ENCODE results near the gene PLXNA1.

The PLXNA1 gene

GRCh38 chr3:126965526-126966080 is 17.3 kb upstream of the PLXNA1 start:
- TF ChIP-seq SCRT2 (tag by site-specific recombination; IDR thresholded peaks at IDR 0.05) (no peak), ZNF571 (tag by site-specific recombination; IDR thresholded peaks at IDR 0.05) (no peak), ZNF660 (tag by site-specific recombination; IDR thresholded peaks at IDR 0.05) (no peak), ZNF391 (tag by site-specific recombination; IDR thresholded peaks at IDR 0.05; ENCODE audit: borderline replicate concordance, low read depth) (no peak), ZNF23 (tag by site-specific recombination; IDR thresholded peaks at IDR 0.05; ENCODE audit: borderline replicate concordance) (no peak), ZNF146 (tag by site-specific recombination; IDR thresholded peaks at IDR 0.05) (no peak), ZNF664 (tag by site-specific recombination; IDR thresholded peaks at IDR 0.05) (no peak), ZNF639 (tag by site-specific recombination; IDR thresholded peaks at IDR 0.05) (no peak), GFI1B (tag by site-specific recombination; IDR thresholded peaks at IDR 0.05) (no peak), ZNF341 (tag by site-specific recombination; IDR thresholded peaks at IDR 0.05; ENCODE audit: low read depth) (no peak), ZNF837 (tag by site-specific recombination; IDR thresholded peaks at IDR 0.05) (no peak), HOXC10 (CRISPR knock-in tag; IDR thresholded peaks at IDR 0.05) (no peak), ZNF223 (tag by site-specific recombination; IDR thresholded peaks at IDR 0.05) (no peak), ZNF776 (tag by site-specific recombination; IDR thresholded peaks at IDR 0.05; ENCODE audit: borderline replicate concordance) (no peak), ZNF10 (tag by site-specific recombination; IDR thresholded peaks at IDR 0.05) (no peak)
- no peak overlapping the region for H3K27ac ChIP-seq (ENCODE audit: extremely low read depth, low read depth, low read length)
- CTCF ChIA-PET = no interaction called here
- H3K4me1 ChIP-seq (ENCODE audit: control insufficient read depth, insufficient read depth, low read length) = no peaks in the 10 kb centered on the region
- H3K9me3 ChIP-seq (ENCODE audit: control insufficient read depth, insufficient read depth, low read depth, low read length) = no peaks in the 10 kb centered on the region
- H3K36me3 ChIP-seq (ENCODE audit: control insufficient read depth in 2 of 2, insufficient read depth in 1 of 2, low read length in 2 of 2) = no peaks in the 10 kb centered on the region
- POLR2A ChIA-PET = no interaction called here
- H3K4me3 ChIP-seq (ENCODE audit: low read depth, low read length) = no peak overlapping the region

GRCh38 chr3:126967386-126967785 is 15.5 kb upstream of the PLXNA1 start:
- H3K36me3 ChIP-seq (ENCODE audit: control insufficient read depth in 2 of 2, insufficient read depth in 1 of 2, low read length in 2 of 2) = no peaks in the 10 kb centered on the region
- no peak for TF ChIP-seq ZNF658 (tag by site-specific recombination; IDR thresholded peaks at IDR 0.05)
- no peak for TF ChIP-seq EGR2 (tag by site-specific recombination; IDR thresholded peaks at IDR 0.05; ENCODE audit: low read depth)
- TF ChIP-seq ZNF404 (tag by site-specific recombination; IDR thresholded peaks at IDR 0.05) = no peak
- no peak for TF ChIP-seq YY1 (tag by site-specific recombination; IDR thresholded peaks at IDR 0.05)
- TF ChIP-seq ZNF2 (tag by site-specific recombination; IDR thresholded peaks at IDR 0.05) = no peak
- TF ChIP-seq ZNF530 (tag by site-specific recombination; IDR thresholded peaks at IDR 0.05; ENCODE audit: low read depth) = no peak
- TF ChIP-seq ZNF701 (tag by site-specific recombination; IDR thresholded peaks at IDR 0.05) = no peak
- TF ChIP-seq BCL11A (tag by site-specific recombination; IDR thresholded peaks at IDR 0.05; ENCODE audit: low read depth) = no peak
- TF ChIP-seq ZNF501 (tag by site-specific recombination; IDR thresholded peaks at IDR 0.05) = no peak
- no peak for TF ChIP-seq SP3 (tag by site-specific recombination; IDR thresholded peaks at IDR 0.05)
- TF ChIP-seq ZNF473 (tag by site-specific recombination; IDR thresholded peaks at IDR 0.05) = no peak
- no peak for TF ChIP-seq ZNF555 (tag by site-specific recombination; conservative IDR thresholded peaks at IDR 0.05)
- TF ChIP-seq ZSCAN30 (tag by site-specific recombination; IDR thresholded peaks at IDR 0.05) = no peak
- H3K4me1 ChIP-seq (ENCODE audit: control insufficient read depth, insufficient read depth, low read length) = no peaks in the 10 kb centered on the region
- H3K9me3 ChIP-seq (ENCODE audit: control insufficient read depth, insufficient read depth, low read depth, low read length) = no peaks in the 10 kb centered on the region
- CTCF ChIA-PET = interaction anchor here (0.6 to 1.2 kb wide), 2 partner anchors 16 to 216 kb away, joined by 3 to 4 read pairs; no protein-coding TSS in a partner anchor
- no peak overlapping the region for H3K27ac ChIP-seq (ENCODE audit: extremely low read depth, low read depth, low read length)
- no peak overlapping the region for H3K4me3 ChIP-seq (ENCODE audit: low read depth, low read length)
- POLR2A ChIA-PET = interaction anchor here (1.1 kb wide), 1 partner anchor 598 kb away, joined by 3 read pairs; no protein-coding TSS in a partner anchor

Data from HEK293 (cell line).